Mesenchymal stem cell (in vitro differentiated cells and primary cell): Measurements from ENCODE around the gene BAD.

Experiments
- DNase-seq: peaks from one replicate; pipeline ENCODE4 v3.0.0-alpha.2; 2013
- H2AFZ ChIP-seq: one replicate; pipeline ENCODE4 v1.6.1; 2013; ENCODE audit warnings: low read depth, mild to moderate bottlenecking, control low read depth, inconsistent platforms, low read length, moderate library complexity
- H2AK5ac ChIP-seq: 2 replicates; pipeline ENCODE4 v1.6.1; 2013; ENCODE audit warnings: low read length, moderate library complexity, mild to moderate bottlenecking, inconsistent platforms; ENCODE audit not compliant: severe bottlenecking
- H2BK120ac ChIP-seq: one replicate; pipeline ENCODE4 v1.6.1; 2013; ENCODE audit warnings: low read depth, mild to moderate bottlenecking, inconsistent platforms, low read length, moderate library complexity
- H2BK12ac ChIP-seq, 2 experiments: one replicate each; pipeline ENCODE4 v1.6.1; 2013; ENCODE audit warnings: inconsistent platforms in 2 of 2, low read length in 2 of 2, mild to moderate bottlenecking in 2 of 2, moderate library complexity in 2 of 2, control low read depth in 1 of 2
- H2BK15ac ChIP-seq: one replicate; pipeline ENCODE4 v1.6.1; 2013; ENCODE audit warnings: mild to moderate bottlenecking, low read depth, inconsistent platforms; ENCODE audit not compliant: poor library complexity, severe bottlenecking
- H2BK5ac ChIP-seq: 2 replicates; pipeline ENCODE4 v1.6.1; 2013; ENCODE audit warnings: low read depth, mild to moderate bottlenecking, low read length, control low read depth, inconsistent platforms; ENCODE audit not compliant: poor library complexity, severe bottlenecking
- H3K14ac ChIP-seq, 2 experiments: one replicate each; pipeline ENCODE4 v1.6.1; 2013; ENCODE audit warnings: inconsistent platforms in 2 of 2, low read length in 2 of 2, control low read depth in 1 of 2, mild to moderate bottlenecking in 1 of 2, moderate library complexity in 1 of 2
- H3K18ac ChIP-seq, 2 experiments: one replicate each; pipeline ENCODE4 v1.6.1; 2013; ENCODE audit warnings: inconsistent platforms in 2 of 2, low read length in 2 of 2, control low read depth in 1 of 2, low read depth in 1 of 2, mild to moderate bottlenecking in 1 of 2
- H3K23ac ChIP-seq, 2 experiments: one replicate each; pipeline ENCODE4 v1.6.1; 2013; ENCODE audit warnings: inconsistent platforms in 2 of 2, low read length in 2 of 2, mild to moderate bottlenecking in 2 of 2, moderate library complexity in 2 of 2, control low read depth in 1 of 2
- H3K27ac ChIP-seq: 2 replicates; pipeline ENCODE4 v1.5.1; 2013; ENCODE audit warnings: mild to moderate bottlenecking, moderate library complexity, low read length, control low read depth, inconsistent platforms; ENCODE audit not compliant: poor library complexity, severe bottlenecking
- H3K27me3 ChIP-seq, 2 experiments: 2 replicates each; pipeline versions ENCODE4 v1.6.1 to v1.7.0; 2013; ENCODE audit warnings: low read length in 2 of 2, mild to moderate bottlenecking in 2 of 2, moderate library complexity in 2 of 2, control low read depth in 1 of 2, inconsistent platforms in 1 of 2; ENCODE audit not compliant: control insufficient read depth in 1 of 2, insufficient read depth in 1 of 2
- H3K36me3 ChIP-seq, 2 experiments: 2 replicates each; pipeline versions ENCODE4 v1.6.1 to v1.7.0; 2013; ENCODE audit warnings: low read length in 2 of 2, control low read depth in 1 of 2, inconsistent platforms in 1 of 2, low read depth in 1 of 2, mild to moderate bottlenecking in 1 of 2; ENCODE audit not compliant: insufficient read depth in 2 of 2, control insufficient read depth in 1 of 2
- H3K4ac ChIP-seq, 2 experiments: one replicate each; pipeline ENCODE4 v1.6.1; 2013; ENCODE audit warnings: inconsistent platforms in 2 of 2, low read length in 2 of 2, mild to moderate bottlenecking in 2 of 2, moderate library complexity in 2 of 2, control low read depth in 1 of 2, low read depth in 1 of 2
- H3K4me1 ChIP-seq: 2 replicates; pipeline ENCODE4 v1.6.1; 2013; ENCODE audit warnings: low read depth, low read length, control low read depth; ENCODE audit not compliant: control insufficient read depth, insufficient read depth
- H3K4me2 ChIP-seq: 2 replicates; pipeline ENCODE4 v1.6.1; 2013; ENCODE audit warnings: low read length, mild to moderate bottlenecking, inconsistent platforms; ENCODE audit not compliant: poor library complexity, severe bottlenecking
- H3K4me3 ChIP-seq, 2 experiments: 2 replicates each; pipeline versions ENCODE4 v1.5.1 to v1.7.0; 2013; ENCODE audit warnings: low read length in 2 of 2, mild to moderate bottlenecking in 2 of 2, control low read depth in 1 of 2, low read depth in 1 of 2; ENCODE audit not compliant: insufficient read depth in 1 of 2
- H3K79me1 ChIP-seq: replicated peaks from 2 replicates; pipeline ENCODE4 v1.6.1; 2013; ENCODE audit warnings: mild to moderate bottlenecking, control low read depth, low read length, inconsistent platforms; ENCODE audit not compliant: poor library complexity, severe bottlenecking
- H3K9ac ChIP-seq: 2 replicates; pipeline ENCODE4 v1.7.0; 2013; ENCODE audit warnings: mild to moderate bottlenecking, low read length, moderate library complexity
- H3K9me3 ChIP-seq: 2 replicates; pipeline ENCODE4 v1.7.0; 2013; ENCODE audit warnings: mild to moderate bottlenecking, low read length; ENCODE audit not compliant: control insufficient read depth
- H4K8ac ChIP-seq: one replicate; pipeline ENCODE4 v1.6.1; 2013; ENCODE audit warnings: inconsistent platforms, mild to moderate bottlenecking, low read length, moderate library complexity
- H4K91ac ChIP-seq: one replicate; pipeline ENCODE4 v1.6.1; 2013; ENCODE audit warnings: mild to moderate bottlenecking, low read length, inconsistent platforms
- WGBS: methylation state at CpG from one replicate; pipeline ENCODE4 v1.1.7; 2013; ENCODE audit warnings: mixed read lengths; 5-methylcytosine and 5-hydroxymethylcytosine counted together

The BAD gene

DNA sequence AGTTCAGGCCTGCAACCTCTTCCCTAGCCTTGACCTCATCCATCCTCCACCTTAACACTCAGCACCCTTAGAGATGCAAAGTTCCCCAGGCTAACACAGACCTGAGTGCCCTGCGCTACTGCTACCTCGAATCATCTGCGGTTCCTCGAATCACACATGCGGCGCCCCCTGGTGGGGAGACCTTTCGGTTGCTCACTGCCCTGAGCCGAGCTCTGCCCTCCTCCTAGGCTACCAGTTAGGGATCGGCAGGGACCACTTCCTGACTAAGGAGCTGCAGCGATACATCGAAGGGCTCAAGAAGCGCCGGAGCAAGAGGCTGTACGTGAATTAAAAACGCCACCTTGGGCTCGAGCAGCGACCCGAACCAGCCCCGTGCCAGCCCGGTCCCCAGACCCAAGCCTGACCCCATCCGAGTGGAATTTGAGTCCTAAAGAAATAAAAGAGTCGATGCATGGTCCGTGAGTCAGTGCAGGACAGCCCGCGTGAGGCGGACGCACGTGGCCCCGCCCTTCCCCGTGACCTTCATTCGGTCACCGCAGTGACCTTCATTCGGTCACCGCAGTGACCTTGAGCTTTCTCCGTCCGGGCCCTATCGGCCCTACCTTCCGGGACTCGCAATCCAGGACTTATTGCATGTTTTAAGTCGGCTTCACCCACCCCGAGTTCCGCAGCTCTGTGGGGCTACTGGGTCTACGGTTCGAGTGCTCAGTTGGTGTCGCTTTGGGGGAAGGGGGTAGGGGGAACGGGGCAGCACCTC lies 20.0 kb upstream of the BAD start:
- peaks cover 13% of the 10 kb centered on the region for H3K79me1 ChIP-seq
- H3K4ac ChIP-seq: peak overlapping the region in 1 of 2 experiments; percentile 83
- peak overlapping the region; percentile 90 for H3K9ac ChIP-seq
- peak overlapping the region; percentile 36 for H4K8ac ChIP-seq
- peak overlapping the region; percentile 74 for H2AFZ ChIP-seq
- peak overlapping the region; percentile 41 to 61 for H2BK12ac ChIP-seq
- H2BK15ac ChIP-seq: peak overlapping the region; percentile 64
- peak overlapping the region; percentile 87 for H3K4me2 ChIP-seq
- no peak overlapping the region for H2AK5ac ChIP-seq
- no peaks in the 10 kb centered on the region for H3K9me3 ChIP-seq
- peaks cover 14 to 15% of the 10 kb centered on the region in 2 experiments for H3K27me3 ChIP-seq
- peaks cover 32% of the 10 kb centered on the region for H3K4me1 ChIP-seq
- peak overlapping the region; percentile 76 for H3K27ac ChIP-seq
- H2BK5ac ChIP-seq: no peak overlapping the region
- H3K4me3 ChIP-seq: peak overlapping the region; percentile 65 to 80
- 1% methylated on average over 46 of the region's 46 CpGs for WGBS
- H3K36me3 ChIP-seq: no peaks in the 10 kb centered on the region
- peak overlapping the region in 1 of 2 experiments; percentile 79 for H3K23ac ChIP-seq
- peak overlapping the region in 1 of 2 experiments; percentile 92 for H3K14ac ChIP-seq
- H3K18ac ChIP-seq: peak overlapping the region; percentile 62 to 75
- H4K91ac ChIP-seq: peak overlapping the region; percentile 61
- peak; percentile 92 for DNase-seq
- H2BK120ac ChIP-seq: peak overlapping the region; percentile 39

GRCh38 chr11:64304032-64304315 lies 19.5 kb upstream of the BAD start:
- no peak overlapping the region for H3K23ac ChIP-seq
- H3K36me3 ChIP-seq: no peaks in the 10 kb centered on the region
- H3K4me1 ChIP-seq: peaks cover 37% of the 10 kb centered on the region
- no peak overlapping the region for H2AFZ ChIP-seq
- no peak overlapping the region for H3K27ac ChIP-seq
- H2BK12ac ChIP-seq: peak overlapping the region in 1 of 2 experiments; percentile 64
- no peak overlapping the region for H2BK5ac ChIP-seq
- no peak overlapping the region for H3K4ac ChIP-seq
- peak overlapping the region; percentile 90 for H3K9ac ChIP-seq
- peak overlapping the region; percentile 16 for H4K8ac ChIP-seq
- peak overlapping the region; percentile 49 for H2AK5ac ChIP-seq
- H3K79me1 ChIP-seq: peaks cover 13% of the 10 kb centered on the region
- WGBS: 41% methylated on average over 4 of the region's 5 CpGs
- H2BK120ac ChIP-seq: no peak overlapping the region
- H2BK15ac ChIP-seq: no peak overlapping the region
- H3K4me3 ChIP-seq: peak overlapping the region in 1 of 2 experiments; percentile 80
- no peak overlapping the region for H4K91ac ChIP-seq
- peak overlapping the region in 1 of 2 experiments; percentile 92 for H3K14ac ChIP-seq
- H3K4me2 ChIP-seq: no peak overlapping the region
- no peaks in the 10 kb centered on the region for H3K9me3 ChIP-seq
- no peak for DNase-seq
- peak overlapping the region in 1 of 2 experiments; percentile 62 for H3K18ac ChIP-seq
- peaks cover 15 to 17% of the 10 kb centered on the region in 2 experiments for H3K27me3 ChIP-seq

- Histone ChIP-seq H3K36me3 (no peaks in the 10 kb centered on the region), H3K18ac (peak overlapping the region in 1 of 2 experiments; percentile 62), H3K9ac (peak overlapping the region; percentile 90), H2AK5ac (peak overlapping the region; percentile 49), H3K23ac (no peak overlapping the region), H3K4me3 (no peak overlapping the region), H2AFZ (no peak overlapping the region), H3K4me1 (peaks cover 37% of the 10 kb centered on the region), H2BK120ac (no peak overlapping the region), H2BK15ac (peak overlapping the region; percentile 57), H2BK12ac (no peak overlapping the region), H3K27me3 (peaks cover 21 to 22% of the 10 kb centered on the region in 2 experiments), H3K4me2 (no peak overlapping the region), H2BK5ac (no peak overlapping the region), H3K9me3 (no peaks in the 10 kb centered on the region), H3K79me1 (peaks cover 11% of the 10 kb centered on the region), H3K14ac (peak overlapping the region in 1 of 2 experiments; percentile 92), H4K8ac (no peak overlapping the region), H3K27ac (no peak overlapping the region), H4K91ac (no peak overlapping the region), H3K4ac (no peak overlapping the region)
- DNase-seq: no peak
- 94% methylated on average over 12 of the region's 13 CpGs for WGBS
Observed at GRCh38 chr11:64303109-64304031, 18.9 kb upstream of the BAD start.
